GM19468 (cell line): ENCODE measurements around the gene TRAPPC11.

Source experiments
- ATAC-seq: cut with Tn5 transposase; IDR thresholded peaks from one replicate; pipeline ENCODE4 v1.9.1; 2021; ENCODE audit warnings: mild to moderate bottlenecking, moderate library complexity, moderate number of reproducible peaks; ENCODE audit not compliant: unreplicated experiment; ENCODE audit errors: extremely low read depth

TRAPPC11 gene

DNA sequence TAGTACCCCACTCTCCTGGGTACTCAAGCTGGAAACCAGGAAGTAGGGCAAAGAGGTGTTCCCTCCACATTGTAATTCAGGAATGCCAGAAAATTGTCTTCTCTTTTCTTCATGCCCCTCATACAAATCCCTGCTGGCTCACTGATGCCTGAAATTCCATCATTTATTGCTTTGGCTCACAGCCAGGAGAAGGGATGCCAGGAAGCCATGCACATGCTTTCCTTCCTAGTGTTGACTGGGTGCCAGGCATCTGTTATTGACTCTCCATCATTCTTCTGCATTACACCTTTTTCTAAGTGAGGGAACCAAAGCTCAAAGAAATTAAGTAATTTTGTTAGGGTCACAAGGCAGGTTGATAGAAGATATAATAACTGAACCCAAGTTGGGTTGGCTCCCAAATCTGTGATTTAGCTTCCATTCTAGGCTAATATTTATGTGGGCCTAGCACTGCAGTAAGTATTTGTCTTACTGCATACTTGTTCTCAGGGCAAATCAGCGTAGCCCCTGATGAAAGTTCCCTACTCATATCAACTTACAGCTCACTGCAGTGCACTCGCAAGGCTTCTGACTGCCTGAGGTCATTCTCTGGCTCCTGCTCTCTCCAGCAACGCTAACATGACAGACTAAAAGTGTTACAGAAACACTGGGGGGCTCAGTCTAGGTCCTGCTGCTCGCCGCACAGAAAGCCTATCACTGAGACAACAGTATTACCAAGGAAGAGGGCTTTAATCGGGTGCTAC lies 89.0 kb downstream of the TRAPPC11 start:
- ATAC-seq, result no peak

GRCh38 chr4:183751106-183751505 lies 92.0 kb downstream of the TRAPPC11 start:
- no peak for ATAC-seq

DNA sequence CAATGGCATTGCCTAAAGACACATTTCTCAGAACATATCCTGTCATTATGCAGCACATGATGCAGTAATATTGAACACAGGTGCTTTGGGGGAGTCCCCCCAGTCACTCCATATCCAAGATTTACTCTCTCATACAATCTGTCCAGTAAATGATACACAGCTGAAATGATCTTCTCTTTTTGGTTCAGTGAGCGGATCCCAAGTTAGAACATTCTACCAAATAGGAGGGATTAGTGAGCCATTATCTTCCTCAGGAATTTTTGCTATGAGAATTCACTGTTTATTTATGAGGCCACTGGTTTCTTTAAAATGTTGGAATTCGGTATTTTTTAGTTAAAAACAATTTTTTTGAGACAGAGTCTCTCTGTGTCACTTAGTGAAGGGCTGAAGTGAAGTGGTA lies 96.5 kb downstream of the TRAPPC11 start:
- ATAC-seq, result no peak

GRCh38 chr4:183757060-183757459 lies 98.0 kb downstream of the TRAPPC11 start:
- no peak for ATAC-seq

- ATAC-seq, result no peak
These were observed 99.1 kb downstream of the TRAPPC11 start for GRCh38 chr4:183758061-183758757.

DNA sequence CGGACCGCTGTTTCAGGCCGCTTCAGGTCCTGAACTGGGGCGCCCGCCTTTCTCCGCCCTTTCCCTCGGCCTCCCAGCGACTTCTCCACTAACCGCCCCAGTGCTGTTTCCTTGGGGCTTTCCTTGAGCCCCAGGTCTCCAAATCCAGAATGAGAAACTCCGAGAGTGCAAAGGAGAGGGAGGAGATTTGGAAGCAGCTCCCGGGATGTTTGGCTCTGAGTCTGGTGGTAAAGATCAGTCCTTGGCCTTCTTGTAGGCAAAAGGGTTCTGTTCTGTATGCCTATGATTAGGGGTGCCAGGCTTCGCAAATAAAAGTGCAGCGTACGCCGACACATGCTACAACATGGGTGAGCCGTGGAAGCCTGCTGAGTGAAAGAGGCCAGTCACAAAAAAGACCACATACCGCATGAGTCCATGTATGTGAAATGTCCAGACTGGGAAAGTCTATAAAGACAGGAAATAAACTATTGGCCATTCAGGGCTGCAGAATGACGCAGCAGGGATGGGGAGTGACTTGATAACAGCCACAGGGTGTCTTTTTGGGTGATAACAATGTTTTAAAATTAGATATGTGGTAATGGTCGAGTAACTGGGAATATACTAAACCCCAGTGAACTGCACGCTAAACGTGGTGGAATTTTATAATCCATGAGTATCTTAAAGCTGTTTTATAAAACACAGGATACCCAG lies 99.8 kb downstream of the TRAPPC11 start:
- no peak for ATAC-seq

DNA sequence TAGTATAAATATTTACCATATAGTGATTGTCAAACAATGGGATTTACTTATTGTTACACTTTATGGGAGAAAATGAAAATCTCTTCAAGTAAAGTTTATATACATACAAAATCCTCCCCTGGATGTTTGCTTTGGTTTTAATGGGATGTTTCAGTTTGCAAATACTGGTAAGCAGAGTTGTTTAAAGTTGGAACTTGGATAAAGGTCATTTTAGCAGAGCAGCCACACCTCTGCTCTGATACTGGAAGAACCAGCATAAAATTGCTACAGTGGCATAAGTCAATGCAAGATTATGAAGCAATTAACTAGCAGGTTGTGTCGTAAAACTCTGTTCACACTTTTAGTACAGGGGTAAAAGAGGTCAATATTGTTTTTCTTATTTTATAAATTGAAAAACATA lies 101.2 kb downstream of the TRAPPC11 start:
- no peak for ATAC-seq
